ENCODE data around the gene USP31. TPM values are rescaled to one million over a fixed set of nuclear protein-coding genes. Genes with fewer than 3 reads are reported as not detected.

Gene USP31
- total RNA-seq, 1 donor from 2014 or later: 11.8 TPM

DNA sequence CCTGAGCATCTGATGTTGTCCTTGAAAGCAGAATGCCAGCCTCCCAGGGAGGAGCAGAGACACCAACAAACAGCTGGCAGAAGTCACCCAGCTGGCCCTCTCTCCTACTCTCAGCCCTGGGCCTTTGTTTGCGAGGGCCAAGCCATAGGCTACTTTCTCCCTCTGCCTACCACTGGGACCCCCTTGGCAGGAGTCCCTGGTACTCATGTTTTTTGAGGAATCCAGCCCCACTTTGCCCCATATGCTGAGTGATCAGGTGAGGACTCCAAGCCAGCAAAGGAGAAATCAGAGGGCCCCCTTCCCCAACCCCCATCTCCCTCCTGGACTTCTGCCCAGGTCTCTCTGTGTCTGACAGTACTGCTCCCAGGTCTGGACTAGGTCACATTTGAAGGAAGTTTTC, 121.9 kb downstream of the USP31 start:
- no peak for DNase-seq (ENCODE audit: low read depth)

DNA sequence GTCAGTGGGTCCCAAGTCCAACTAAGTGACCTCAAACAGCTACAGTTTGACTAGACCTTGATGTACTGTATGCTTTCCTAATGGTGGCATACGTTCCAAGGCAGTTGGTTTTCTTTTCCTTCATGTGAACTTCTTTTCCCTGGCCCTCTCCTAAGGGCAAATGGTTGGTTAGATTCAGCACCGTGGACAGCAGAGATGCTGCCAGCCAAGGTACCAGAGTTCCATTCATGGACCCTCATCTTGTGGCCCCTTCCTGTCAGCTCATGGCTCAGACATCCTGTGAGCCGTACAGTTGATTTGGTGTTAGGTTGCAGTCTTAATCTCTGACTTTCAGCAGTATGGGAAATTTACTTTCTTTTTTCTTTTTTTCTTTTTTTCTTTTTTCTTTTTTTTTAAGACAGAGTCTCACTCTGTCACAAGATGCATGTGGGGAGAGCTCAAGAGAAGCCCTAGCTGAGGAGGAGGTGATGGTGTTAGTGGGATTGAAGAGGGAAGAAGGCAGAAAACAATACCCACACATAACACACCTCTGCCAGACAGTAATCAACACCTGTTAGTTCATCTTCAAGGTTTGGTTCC, 122.4 kb downstream of the USP31 start:
- no peak overlapping the region for H3K4me3 ChIP-seq (ENCODE audit: low read depth, low read length)
- DNase-seq (ENCODE audit: low read depth): no peak
- TF ChIP-seq CTCF (conservative IDR thresholded peaks at IDR 0.05; ENCODE audit: low read depth, low read length): no peak

More for the DNA sequence above, 121.9 kb downstream of the USP31 start:
- no peak overlapping the region for H3K4me3 ChIP-seq (ENCODE audit: low read depth, low read length)
- no peak for TF ChIP-seq CTCF (conservative IDR thresholded peaks at IDR 0.05; ENCODE audit: low read depth, low read length)

DNA sequence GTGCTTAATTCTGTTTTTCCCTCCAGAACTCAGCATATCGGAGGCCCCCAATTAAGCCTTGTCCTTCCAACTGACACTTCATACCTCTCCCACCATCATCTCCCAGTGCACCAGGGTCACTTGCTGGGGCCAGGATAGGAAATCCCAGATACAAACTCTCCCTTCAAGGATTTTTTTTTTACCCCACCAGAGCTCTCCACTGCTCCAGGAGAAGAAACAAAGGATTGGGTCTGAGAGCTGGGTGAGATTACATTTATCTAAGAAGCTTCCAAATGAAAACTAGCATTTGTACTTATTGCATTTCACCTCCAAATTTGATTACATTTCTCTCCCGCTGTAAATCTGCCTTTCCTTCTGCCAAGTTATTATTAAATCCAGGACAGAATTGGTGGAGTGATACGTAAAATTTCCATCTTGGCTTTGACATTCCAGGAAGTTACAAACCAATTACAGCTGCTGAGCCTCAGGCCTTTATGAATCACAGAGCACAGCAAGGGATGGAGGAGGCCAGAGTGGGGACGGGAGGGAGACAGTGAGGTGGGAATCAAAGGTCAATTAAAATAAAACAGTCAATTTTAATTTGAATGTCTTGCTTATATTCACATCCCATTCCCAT, 123.5 kb downstream of the USP31 start:
- DNase-seq (ENCODE audit: low read depth): no peak
- no peak overlapping the region for H3K4me3 ChIP-seq (ENCODE audit: low read depth, low read length)
- no peak for TF ChIP-seq CTCF (conservative IDR thresholded peaks at IDR 0.05; ENCODE audit: low read depth, low read length)

DNA sequence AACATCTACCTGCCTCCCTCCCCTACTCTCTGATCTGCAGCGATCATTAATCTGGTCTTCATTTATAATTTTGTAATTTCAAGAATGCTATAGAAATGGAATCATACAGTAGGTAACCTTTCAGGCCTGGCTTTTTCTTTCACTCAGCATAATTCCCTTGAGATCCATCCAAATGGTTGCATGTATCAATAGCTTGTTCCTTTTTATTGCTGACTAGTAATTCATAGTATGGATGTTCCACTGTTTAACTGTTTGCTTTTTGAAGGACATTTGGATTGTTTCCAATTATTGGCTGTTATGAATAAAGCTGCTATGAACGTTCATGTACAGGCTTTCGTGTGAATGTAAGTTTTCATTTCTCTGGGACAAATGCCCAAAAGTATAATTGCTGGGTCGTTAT, 125.2 kb downstream of the USP31 start:
- no peak for TF ChIP-seq CTCF (conservative IDR thresholded peaks at IDR 0.05; ENCODE audit: low read depth, low read length)
- DNase-seq (ENCODE audit: low read depth): no peak
- no peak overlapping the region for H3K4me3 ChIP-seq (ENCODE audit: low read depth, low read length)

DNA sequence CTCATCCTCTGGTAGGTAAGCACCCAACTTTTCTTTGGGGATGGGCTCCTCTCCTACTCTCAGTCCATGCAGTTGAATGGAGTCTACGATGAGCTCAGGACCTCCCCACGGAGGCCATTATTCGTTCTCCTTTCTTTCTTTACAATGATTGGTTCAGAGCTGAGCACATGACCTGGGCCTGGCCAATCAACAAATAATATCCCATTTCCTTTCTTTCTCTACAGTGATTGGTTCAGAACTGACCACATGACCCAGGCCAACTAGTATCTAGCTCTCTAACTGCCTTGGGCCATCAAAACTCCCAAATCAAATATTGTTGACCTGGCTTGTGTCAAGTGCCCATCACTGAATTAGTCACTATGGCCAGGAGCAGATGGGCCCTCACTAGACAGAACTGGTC, 129.2 kb downstream of the USP31 start:
- no peak for DNase-seq (ENCODE audit: low read depth)

GRCh38 chr16:23016368-23016767, 132.9 kb downstream of the USP31 start:
- no peak for DNase-seq (ENCODE audit: low read depth)
- TF ChIP-seq CTCF (conservative IDR thresholded peaks at IDR 0.05; ENCODE audit: low read depth, low read length): no peak
- H3K4me3 ChIP-seq (ENCODE audit: low read depth, low read length): no peak overlapping the region

More for the DNA sequence above, 129.2 kb downstream of the USP31 start:
- TF ChIP-seq CTCF (conservative IDR thresholded peaks at IDR 0.05; ENCODE audit: low read depth, low read length): no peak
- H3K4me3 ChIP-seq (ENCODE audit: low read depth, low read length): no peak overlapping the region

DNA sequence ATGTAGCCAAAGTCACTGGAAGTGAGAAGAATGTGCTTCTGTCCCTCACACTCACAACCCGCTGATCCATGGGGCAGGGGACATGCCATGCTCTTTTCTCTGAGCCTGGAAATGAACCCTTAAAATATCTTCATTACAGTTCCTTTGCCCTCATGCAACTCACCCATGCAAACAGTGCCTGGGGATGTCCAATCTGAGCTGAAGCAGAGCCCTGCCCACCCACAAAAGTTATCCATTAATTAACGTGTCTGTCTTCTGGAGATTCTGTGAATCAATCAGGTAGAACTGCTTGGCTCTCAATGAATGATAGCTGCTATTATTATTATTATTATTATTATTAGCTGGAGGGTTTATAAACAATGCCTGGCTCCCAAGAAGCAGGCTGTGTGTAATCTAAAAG, 133.7 kb downstream of the USP31 start:
- no peak for DNase-seq (ENCODE audit: low read depth)
- no peak for TF ChIP-seq CTCF (conservative IDR thresholded peaks at IDR 0.05; ENCODE audit: low read depth, low read length)
- H3K4me3 ChIP-seq (ENCODE audit: low read depth, low read length): no peak overlapping the region
